OCI-LY1 (cell line): Measurements from ENCODE around the gene MRPS26.
"Not testable (repeated sequence)": the region's sequence is repeated elsewhere in the genome, so short reads cannot be mapped to it uniquely, and the experiment has no call there.

Experiments
- H2AFZ ChIP-seq: fragments of 200-600 bp; sonication (generic), shearing (Covaris generic); 2 replicates; pipeline ENCODE4 v1.6.0; 2014; ENCODE audit warnings: antibody characterized with exemption, mild to moderate bottlenecking, low read length
- H3F3A ChIP-seq: fragments of 200-600 bp; sonication (generic), shearing (Covaris generic); 2 replicates; pipeline ENCODE4 v1.6.0; 2014; ENCODE audit warnings: mild to moderate bottlenecking, antibody characterized with exemption, low read length, moderate library complexity; ENCODE audit not compliant: insufficient read depth
- H3K27ac ChIP-seq: fragments of 200-600 bp; sonication (generic); 2 replicates; pipeline ENCODE4 v1.5.1; 2014; ENCODE audit warnings: low read length, mixed run types, mild to moderate bottlenecking, low read depth; ENCODE audit not compliant: poor library complexity, severe bottlenecking
- H3K27me3 ChIP-seq: fragments of 200-600 bp; sonication (generic); 2 replicates; pipeline ENCODE4 v1.6.0; 2014; ENCODE audit warnings: antibody characterized with exemption, mild to moderate bottlenecking, low read length, moderate library complexity; ENCODE audit not compliant: insufficient read depth
- H3K36me3 ChIP-seq: fragments of 200-600 bp; sonication (generic); 2 replicates; pipeline ENCODE4 v1.6.1; 2014; ENCODE audit warnings: mild to moderate bottlenecking, antibody characterized with exemption, low read length, moderate library complexity, mixed read lengths; ENCODE audit not compliant: insufficient read depth
- H3K4me1 ChIP-seq: fragments of 200-600 bp; sonication (generic); 2 replicates; pipeline ENCODE4 v1.5.1; 2014; ENCODE audit warnings: mild to moderate bottlenecking, low read length, moderate library complexity; ENCODE audit not compliant: insufficient read depth, severe bottlenecking
- H3K4me2 ChIP-seq: fragments of 200-600 bp; sonication (generic), shearing (Covaris generic); 2 replicates; pipeline ENCODE4 v1.6.1; 2014; ENCODE audit warnings: low read length
- H3K4me3 ChIP-seq: fragments of 200-600 bp; sonication (generic); 2 replicates; pipeline ENCODE4 v1.5.1; 2014; ENCODE audit warnings: low read length, low read depth, mild to moderate bottlenecking, mixed read lengths; ENCODE audit not compliant: poor library complexity, severe bottlenecking
- H3K79me2 ChIP-seq: fragments of 200-600 bp; shearing (Covaris generic); 2 replicates; pipeline ENCODE4 v1.6.1; 2016; ENCODE audit warnings: mixed run types, low read length, mixed read lengths; ENCODE audit not compliant: insufficient read depth
- H3K9ac ChIP-seq: fragments of 200-600 bp; sonication (generic), shearing (Covaris generic); 2 replicates; pipeline ENCODE4 v1.6.1; 2014; ENCODE audit warnings: mild to moderate bottlenecking, low read length, mixed read lengths
- H3K9me2 ChIP-seq: fragments of 200-600 bp; sonication (generic), shearing (Covaris generic); 2 replicates; pipeline ENCODE4 v1.6.1; 2014; ENCODE audit warnings: low read depth, mild to moderate bottlenecking, low read length, mixed read lengths
- H3K9me3 ChIP-seq: fragments of 200-600 bp; shearing (Covaris generic); 2 replicates; pipeline ENCODE4 v1.6.1; 2014; ENCODE audit warnings: low read length, mixed read lengths
- H4K20me1 ChIP-seq: fragments of 200-600 bp; sonication (generic), shearing (Covaris generic); 2 replicates; pipeline ENCODE4 v1.6.0; 2016; ENCODE audit warnings: mild to moderate bottlenecking, low read length; ENCODE audit not compliant: insufficient read depth
- CTCF ChIP-seq: fragments of 200-600 bp; sonication (generic), shearing (Covaris generic); IDR thresholded peaks from 2 replicates; pipeline ENCODE4 v1.5.1; 2017; ENCODE audit warnings: mild to moderate bottlenecking, antibody characterized with exemption, low read length, moderate library complexity, mixed read lengths
- EZH2 ChIP-seq: fragments of 200-600 bp; sonication (generic), shearing (Covaris generic); IDR thresholded peaks from 2 replicates; pipeline ENCODE4 v1.8.0; 2017; ENCODE audit warnings: borderline replicate concordance, mixed run types, mild to moderate bottlenecking, antibody characterized with exemption, low read length, moderate library complexity, mixed read lengths

The MRPS26 gene

GRCh38 chr20:3047486-3048419, 1.9 kb downstream of the MRPS26 start:
- Histone ChIP-seq H3K9me2 (no peaks in the 10 kb centered on the region), H3K4me3 (peak overlapping the region; percentile 81), H3K9me3 (no peaks in the 10 kb centered on the region), H3K79me2 (peaks cover 5% of the 10 kb centered on the region; the same call in 1 of the 2 replicates), H3K9ac (peak overlapping the region; percentile 73; the same call in 1 of the 2 replicates), H3K27me3 (no peaks in the 10 kb centered on the region), H3K27ac (no peak overlapping the region), H3K36me3 (peaks cover 34% of the 10 kb centered on the region), H2AFZ (no peak overlapping the region), H4K20me1 (no peaks in the 10 kb centered on the region), H3K4me1 (peaks cover 19% of the 10 kb centered on the region), H3F3A (peaks cover 6% of the 10 kb centered on the region), H3K4me2 (peak overlapping the region; percentile 86)
- TF ChIP-seq EZH2 (no peak), CTCF (no peak)

GRCh38 chr20:3051385-3052019, 5.7 kb downstream of the MRPS26 start:
- Histone ChIP-seq H3K4me3 (no peak overlapping the region), H3K27me3 (no peaks in the 10 kb centered on the region), H3K4me1 (peaks cover 12% of the 10 kb centered on the region), H3K36me3 (peaks cover 34% of the 10 kb centered on the region), H3K9me3 (no peaks in the 10 kb centered on the region), H3K4me2 (no peak overlapping the region), H3K9ac (no peak overlapping the region), H3K79me2 (peaks cover 5% of the 10 kb centered on the region; the same call in 1 of the 2 replicates), H4K20me1 (no peaks in the 10 kb centered on the region), H3F3A (peaks cover 6% of the 10 kb centered on the region), H3K27ac (no peak overlapping the region), H2AFZ (no peak overlapping the region), H3K9me2 (no peaks in the 10 kb centered on the region)
- no peak for TF ChIP-seq EZH2
- no peak for TF ChIP-seq CTCF

DNA sequence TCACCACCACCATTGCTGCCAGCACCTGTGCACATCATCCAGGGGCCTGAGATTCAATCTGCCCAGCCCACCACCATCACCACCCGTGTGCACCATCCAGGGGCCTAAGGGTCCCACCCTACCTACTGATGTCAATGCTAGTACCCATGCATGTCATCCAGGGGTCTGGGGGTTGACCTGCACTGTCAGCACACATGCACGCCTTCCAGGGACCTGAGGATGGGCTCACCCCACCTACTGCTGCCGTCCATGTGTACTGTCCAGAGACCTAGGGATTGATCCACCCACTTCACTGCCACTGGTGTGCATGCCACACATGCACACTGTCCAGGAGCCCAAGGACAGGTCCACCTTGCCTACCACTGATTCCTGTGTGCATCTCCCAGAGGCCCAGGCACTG, 13.6 kb downstream of the MRPS26 start:
- no peak overlapping the region for H3K27ac ChIP-seq
- H4K20me1 ChIP-seq, result no peaks in the 10 kb centered on the region
- H3K4me1 ChIP-seq, result no peaks in the 10 kb centered on the region
- H3K4me3 ChIP-seq, result no peak overlapping the region
- H3K4me2 ChIP-seq, result no peak overlapping the region
- no peaks in the 10 kb centered on the region for H3K36me3 ChIP-seq
- H3F3A ChIP-seq, result no peaks in the 10 kb centered on the region
- TF ChIP-seq CTCF (no peak), EZH2 (no peak)
- no peaks in the 10 kb centered on the region for H3K79me2 ChIP-seq
- H3K9me2 ChIP-seq, result no peaks in the 10 kb centered on the region
- no peaks in the 10 kb centered on the region for H3K9me3 ChIP-seq
- no peak overlapping the region for H2AFZ ChIP-seq
- H3K27me3 ChIP-seq, result no peaks in the 10 kb centered on the region
- no peak overlapping the region for H3K9ac ChIP-seq

GRCh38 chr20:3064119-3064518, 18.3 kb downstream of the MRPS26 start:
- H3K27ac ChIP-seq, H3K79me2 ChIP-seq, H3K9me3 ChIP-seq, H3K36me3 ChIP-seq, H3K27me3 ChIP-seq, H3K4me1 ChIP-seq, H3K9me2 ChIP-seq, H2AFZ ChIP-seq, H3K4me3 ChIP-seq, H3K4me2 ChIP-seq, H3K9ac ChIP-seq, H4K20me1 ChIP-seq, H3F3A ChIP-seq: not testable (repeated sequence)
